H9 (cell line): ENCODE results near the gene RBM4B. TPM values are rescaled to one million over a fixed set of nuclear protein-coding genes. Genes with fewer than 3 reads are reported as not detected.

Experiments
- DNase-seq: peaks from one replicate; pipeline ENCODE4 v3.0.0-alpha.2; 2017
- H2AFZ ChIP-seq: one replicate; pipeline ENCODE4 v1.6.1; 2013; ENCODE audit warnings: mild to moderate bottlenecking, low read length, control low read depth, moderate library complexity
- H2AK5ac ChIP-seq: 2 replicates; pipeline ENCODE4 v1.6.1; 2013; ENCODE audit warnings: low read length, control low read depth, mixed read lengths; ENCODE audit not compliant: insufficient read length
- H2BK120ac ChIP-seq: one replicate; pipeline ENCODE4 v1.6.1; 2013; ENCODE audit warnings: low read depth, mild to moderate bottlenecking, low read length, control low read depth, inconsistent platforms; ENCODE audit not compliant: poor library complexity, severe bottlenecking
- H2BK12ac ChIP-seq: 2 replicates; pipeline ENCODE4 v1.6.1; 2013; ENCODE audit warnings: low read length, control low read depth, mixed read lengths, low read depth; ENCODE audit not compliant: insufficient read length
- H2BK15ac ChIP-seq: 2 replicates; pipeline ENCODE4 v1.6.1; 2013; ENCODE audit warnings: low read depth, low read length, control low read depth
- H2BK20ac ChIP-seq: one replicate; pipeline ENCODE4 v1.6.1; 2013; ENCODE audit warnings: low read depth, mild to moderate bottlenecking, low read length, control low read depth, inconsistent platforms; ENCODE audit not compliant: poor library complexity, severe bottlenecking
- H2BK5ac ChIP-seq: 2 replicates; pipeline ENCODE4 v1.6.1; 2013; ENCODE audit warnings: low read length, control low read depth, mixed read lengths; ENCODE audit not compliant: insufficient read length
- H3K14ac ChIP-seq: 2 replicates; pipeline ENCODE4 v1.6.1; 2013; ENCODE audit warnings: low read length, control low read depth; ENCODE audit not compliant: insufficient read depth
- H3K18ac ChIP-seq: 2 replicates; pipeline ENCODE4 v1.6.1; 2013; ENCODE audit warnings: low read depth, mild to moderate bottlenecking, mixed read lengths, low read length, control low read depth; ENCODE audit not compliant: insufficient read length
- H3K23ac ChIP-seq: 2 replicates; pipeline ENCODE4 v1.6.1; 2013; ENCODE audit warnings: low read length, control low read depth, mixed read lengths, low read depth; ENCODE audit not compliant: insufficient read length
- H3K23me2 ChIP-seq: 2 replicates; pipeline ENCODE4 v1.6.1; 2013; ENCODE audit warnings: low read depth, mild to moderate bottlenecking, mixed read lengths, low read length, control low read depth; ENCODE audit not compliant: insufficient read length, poor library complexity, severe bottlenecking
- H3K27ac ChIP-seq: 2 replicates; pipeline ENCODE4 v1.5.1; 2013; ENCODE audit warnings: low read length, control low read depth, mixed read lengths, low read depth; ENCODE audit not compliant: insufficient read length
- H3K27me3 ChIP-seq: 2 replicates; pipeline ENCODE4 v1.6.1; 2013; ENCODE audit warnings: low read length, control low read depth, inconsistent platforms; ENCODE audit not compliant: insufficient read depth
- H3K4ac ChIP-seq: 2 replicates; pipeline ENCODE4 v1.6.1; 2013; ENCODE audit warnings: low read depth, mild to moderate bottlenecking, control low read depth, inconsistent platforms, low read length, moderate library complexity
- H3K4me1 ChIP-seq: 2 replicates; pipeline ENCODE4 v1.6.1; 2013; ENCODE audit warnings: low read length, control low read depth, inconsistent platforms; ENCODE audit not compliant: insufficient read depth
- H3K4me2 ChIP-seq: 2 replicates; pipeline ENCODE4 v1.6.1; 2013; ENCODE audit warnings: low read length, control low read depth, mixed read lengths; ENCODE audit not compliant: insufficient read length, insufficient read depth
- H3K56ac ChIP-seq: 2 replicates; pipeline ENCODE4 v1.6.1; 2013; ENCODE audit warnings: low read depth, mild to moderate bottlenecking, mixed read lengths, low read length, control low read depth; ENCODE audit not compliant: insufficient read length
- H3K79me1 ChIP-seq: 2 replicates; pipeline ENCODE4 v1.6.1; 2013; ENCODE audit warnings: low read depth, mild to moderate bottlenecking, moderate library complexity, low read length, control low read depth, inconsistent platforms; ENCODE audit not compliant: insufficient read depth, poor library complexity, severe bottlenecking
- H3K79me2 ChIP-seq: 2 replicates; pipeline ENCODE4 v1.6.1; 2013; ENCODE audit warnings: low read length, control low read depth, inconsistent platforms; ENCODE audit not compliant: insufficient read depth
- H3K9ac ChIP-seq: 2 replicates; pipeline ENCODE4 v1.6.1; 2013; ENCODE audit warnings: low read length, control low read depth, mixed read lengths; ENCODE audit not compliant: insufficient read length; ENCODE audit errors: extremely low read depth
- H3K9me3 ChIP-seq: one replicate; pipeline ENCODE4 v1.6.1; 2013; ENCODE audit warnings: low read depth, low read length, inconsistent platforms; ENCODE audit not compliant: control insufficient read depth
- H3T11ph ChIP-seq: one replicate; pipeline ENCODE4 v1.6.1; 2013; ENCODE audit warnings: mild to moderate bottlenecking, low read length, control low read depth, inconsistent platforms
- H4K20me1 ChIP-seq: one replicate; pipeline ENCODE4 v1.6.1; 2013; ENCODE audit not compliant: control insufficient read depth, insufficient read length, insufficient read depth
- H4K5ac ChIP-seq: 2 replicates; pipeline ENCODE4 v1.6.1; 2013; ENCODE audit warnings: low read depth, mild to moderate bottlenecking, mixed read lengths, low read length, control low read depth; ENCODE audit not compliant: insufficient read length
- H4K8ac ChIP-seq: replicated peaks from 2 replicates; pipeline ENCODE4 v1.6.1; 2013; ENCODE audit warnings: low read length, control low read depth, mixed read lengths, low read depth; ENCODE audit not compliant: insufficient read length
- H4K91ac ChIP-seq: 2 replicates; pipeline ENCODE4 v1.6.1; 2013; ENCODE audit warnings: low read depth, mild to moderate bottlenecking, moderate library complexity, mixed read lengths, low read length, control low read depth; ENCODE audit not compliant: insufficient read length
- H3K27ac Mint-ChIP-seq, 3 experiments: 2 replicates in 2 of 3; 3 replicates in 1 of 3; pipeline ENCODE4 v1.8.0; 2020 to 2021; ENCODE audit warnings: mixed read lengths in 3 of 3, mild to moderate bottlenecking in 1 of 3, moderate library complexity in 1 of 3
- H3K27me3 Mint-ChIP-seq: 2 replicates; pipeline ENCODE4 v1.8.0; 2021; ENCODE audit warnings: low read depth, mild to moderate bottlenecking, moderate library complexity, mixed read lengths
- H3K36me3 Mint-ChIP-seq, 3 experiments: 2 replicates in 2 of 3; 3 replicates in 1 of 3; pipeline ENCODE4 v1.8.0; 2020 to 2021; ENCODE audit warnings: low read depth in 3 of 3, mixed read lengths in 3 of 3; ENCODE audit not compliant: insufficient read depth in 1 of 3
- H3K4me1 Mint-ChIP-seq, 2 experiments: 2 replicates each; pipeline ENCODE4 v1.8.0; 2020; ENCODE audit warnings: mixed read lengths in 2 of 2
- H3K4me3 Mint-ChIP-seq, 2 experiments: 2 replicates in 1 of 2; 3 replicates in 1 of 2; pipeline ENCODE4 v1.8.0; 2020 to 2021; ENCODE audit warnings: mild to moderate bottlenecking in 2 of 2, mixed read lengths in 2 of 2, moderate library complexity in 1 of 2
- H3K9me3 Mint-ChIP-seq, 2 experiments: 2 replicates in 1 of 2; 3 replicates in 1 of 2; pipeline ENCODE4 v1.8.0; 2020; ENCODE audit warnings: mild to moderate bottlenecking in 2 of 2, mixed read lengths in 2 of 2, moderate library complexity in 1 of 2
- WGBS: extraction: QIAGEN DNeasy Blood & Tissue Kit; methylation state at CpG from one replicate; pipeline ENCODE4 v1.1.7; 2013; ENCODE audit warnings: missing lambda C conversion rate, low lambda C conversion rate, mixed read lengths; ENCODE audit not compliant: insufficient read length; ENCODE audit errors: extremely low coverage; 5-methylcytosine and 5-hydroxymethylcytosine counted together
- total RNA-seq: library from RNA; stranded (reverse); gene quantifications from 2 replicates; pipeline ENCODE4 v1.2.1, GENCODE V29; 2021
- TF ChIP-seq, protein P1 (sequence below): fragments of 200-600 bp; sonication (generic); conservative IDR thresholded peaks from 3 replicates; pipeline ENCODE4 v1.8.0; 2021; ENCODE audit warnings: antibody characterized with exemption, mild to moderate bottlenecking

Gene RBM4B
- total RNA-seq, 1 experiment from 2014 or later, result 34.0 TPM

DNA sequence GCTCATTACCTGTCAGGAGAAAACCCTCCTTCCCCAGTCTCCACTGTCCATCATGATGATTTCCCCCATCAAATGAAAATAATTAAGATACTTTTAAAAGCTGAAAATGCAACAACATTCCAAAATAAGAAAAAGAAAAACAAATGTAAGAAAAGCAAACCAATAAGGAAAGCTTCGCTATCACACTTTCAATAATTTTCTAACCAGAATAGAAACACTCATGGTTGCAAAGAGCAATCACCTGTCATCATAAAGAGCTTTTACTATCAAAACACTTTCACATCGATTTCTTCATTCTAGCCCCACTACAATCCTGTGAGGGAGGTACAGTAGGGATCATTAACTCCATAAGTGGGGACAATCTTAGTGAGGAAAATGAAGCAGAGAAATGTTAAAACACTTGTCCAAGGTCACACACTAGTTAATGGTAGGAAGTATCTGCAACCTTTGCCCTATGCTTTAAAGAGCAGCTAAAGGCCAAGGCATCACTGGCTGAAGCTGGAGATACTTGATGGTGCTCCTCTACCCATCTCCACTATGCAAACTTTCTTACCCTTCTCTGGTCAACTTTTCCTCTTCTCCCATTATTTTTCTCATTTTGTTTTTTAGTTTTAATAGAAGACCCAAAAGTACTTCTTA is 2.6 kb downstream of the RBM4B start:
- no peak overlapping the region for H3T11ph ChIP-seq
- Mint-ChIP-seq H3K4me3 (peak overlapping the region in 1 of 2 experiments; percentile 22; a peak in 3 of 5 replicates), H3K27me3 (no peaks in the 10 kb centered on the region), H3K27ac (no peak overlapping the region), H3K4me1 (peaks cover 28 to 39% of the 10 kb centered on the region in 2 experiments), H3K36me3 (peaks cover 0 to 24% (median 20%) of the 10 kb centered on the region in 3 experiments; a peak in 5 of 7 replicates), H3K9me3 (no peaks in the 10 kb centered on the region)
- H2BK12ac ChIP-seq, result no peak overlapping the region
- H3K4me1 ChIP-seq, result no peaks in the 10 kb centered on the region; the same call in 1 of the 2 replicates
- no peaks in the 10 kb centered on the region for H3K9me3 ChIP-seq
- H4K8ac ChIP-seq, result no peak overlapping the region
- no peaks in the 10 kb centered on the region for H4K20me1 ChIP-seq
- no peak overlapping the region for H3K27ac ChIP-seq
- DNase-seq, result no peak
- no peak overlapping the region for H4K91ac ChIP-seq
- no peak overlapping the region for H3K18ac ChIP-seq
- H2BK15ac ChIP-seq, result no peak overlapping the region
- H3K23me2 ChIP-seq, result peaks cover 14% of the 10 kb centered on the region
- no peak overlapping the region for H2BK5ac ChIP-seq
- no peak overlapping the region for H2BK20ac ChIP-seq
- H3K14ac ChIP-seq, result no peak overlapping the region
- TF ChIP-seq, protein P1, sequence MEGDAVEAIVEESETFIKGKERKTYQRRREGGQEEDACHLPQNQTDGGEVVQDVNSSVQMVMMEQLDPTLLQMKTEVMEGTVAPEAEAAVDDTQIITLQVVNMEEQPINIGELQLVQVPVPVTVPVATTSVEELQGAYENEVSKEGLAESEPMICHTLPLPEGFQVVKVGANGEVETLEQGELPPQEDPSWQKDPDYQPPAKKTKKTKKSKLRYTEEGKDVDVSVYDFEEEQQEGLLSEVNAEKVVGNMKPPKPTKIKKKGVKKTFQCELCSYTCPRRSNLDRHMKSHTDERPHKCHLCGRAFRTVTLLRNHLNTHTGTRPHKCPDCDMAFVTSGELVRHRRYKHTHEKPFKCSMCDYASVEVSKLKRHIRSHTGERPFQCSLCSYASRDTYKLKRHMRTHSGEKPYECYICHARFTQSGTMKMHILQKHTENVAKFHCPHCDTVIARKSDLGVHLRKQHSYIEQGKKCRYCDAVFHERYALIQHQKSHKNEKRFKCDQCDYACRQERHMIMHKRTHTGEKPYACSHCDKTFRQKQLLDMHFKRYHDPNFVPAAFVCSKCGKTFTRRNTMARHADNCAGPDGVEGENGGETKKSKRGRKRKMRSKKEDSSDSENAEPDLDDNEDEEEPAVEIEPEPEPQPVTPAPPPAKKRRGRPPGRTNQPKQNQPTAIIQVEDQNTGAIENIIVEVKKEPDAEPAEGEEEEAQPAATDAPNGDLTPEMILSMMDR, result no peak
- no peak overlapping the region for H3K23ac ChIP-seq
- H3K79me2 ChIP-seq, result no peaks in the 10 kb centered on the region; the same call in 1 of the 2 replicates
- no peak overlapping the region for H4K5ac ChIP-seq
- H3K9ac ChIP-seq, result no peak overlapping the region
- H3K56ac ChIP-seq, result no peak overlapping the region
- no peak overlapping the region for H3K4ac ChIP-seq
- H3K27me3 ChIP-seq, result no peaks in the 10 kb centered on the region
- H2AFZ ChIP-seq, result no peak overlapping the region
- H3K79me1 ChIP-seq, result peaks cover 3% of the 10 kb centered on the region
- no peak overlapping the region for H2AK5ac ChIP-seq
- no peak overlapping the region for H3K4me2 ChIP-seq
- no peak overlapping the region for H2BK120ac ChIP-seq
- WGBS, result no CpG with 5 or more reads among the region's 2 CpGs
